HepG2 (cell line): Measurements from ENCODE around the gene KCTD6. TPM values are rescaled to one million over a fixed set of nuclear protein-coding genes. Genes with fewer than 3 reads are reported as not detected.

Source experiments
- ATRX ChIP-seq: sonication (generic); formaldehyde crosslinking; IDR thresholded peaks from 2 replicates; pipeline ENCODE4 v1.4.0; 2020; ENCODE audit warnings: missing genetic modification reagents, borderline replicate concordance
- HCFC1 ChIP-seq: fragments of 150-350 bp; IDR thresholded peaks from 2 replicates; pipeline ENCODE4 v1.6.1; 2014; ENCODE audit warnings: low read depth, low read length
- HIVEP1 ChIP-seq: sonication (generic); formaldehyde crosslinking; IDR thresholded peaks from 2 replicates; pipeline ENCODE4 v1.4.0; 2020; ENCODE audit warnings: mild to moderate bottlenecking, missing genetic modification reagents
- HNRNPL ChIP-seq: fragments of 200-400 bp; formaldehyde crosslinking; IDR thresholded peaks from 2 replicates; pipeline ENCODE4 v1.6.1; 2017; ENCODE audit warnings: mild to moderate bottlenecking, low read depth, low read length
- ISL2 ChIP-seq: sonication (generic); formaldehyde crosslinking; IDR thresholded peaks from 2 replicates; pipeline ENCODE4 v1.5.0; 2020; ENCODE audit warnings: missing genetic modification reagents
- MED8 ChIP-seq: sonication (generic); formaldehyde crosslinking; IDR thresholded peaks from 2 replicates; pipeline ENCODE4 v1.8.1; 2023; ENCODE audit warnings: mild to moderate bottlenecking, missing genetic modification reagents; ENCODE audit not compliant: insufficient replicate concordance
- MYPOP ChIP-seq: sonication (generic); formaldehyde crosslinking; IDR thresholded peaks from 2 replicates; pipeline ENCODE4 v1.8.1; 2023; ENCODE audit warnings: mild to moderate bottlenecking, moderate library complexity, missing genetic modification reagents
- SP1 ChIP-seq, 2 experiments: fragments of 450-650 bp in 1 of 2; sonication (generic) in 1 of 2; formaldehyde crosslinking in 1 of 2; IDR thresholded peaks; 2 replicates each; pipeline versions ENCODE4 v1.4.0 to v1.6.1; 2016 to 2020; ENCODE audit warnings: missing genetic modification reagents in 1 of 2
- TCF7L2 ChIP-seq: IDR thresholded peaks from 2 replicates; pipeline ENCODE4 v1.6.1; 2011; ENCODE audit warnings: mild to moderate bottlenecking, low read depth, low read length, moderate library complexity
- TERF1 ChIP-seq: sonication (generic); formaldehyde crosslinking; IDR thresholded peaks from 2 replicates; pipeline ENCODE4 v1.8.0; 2022; ENCODE audit warnings: mild to moderate bottlenecking, missing genetic modification reagents, moderate library complexity
- THAP11 ChIP-seq: IDR thresholded peaks from 2 replicates; pipeline ENCODE4 v1.6.1; 2016; ENCODE audit warnings: missing biosample characterization, missing genetic modification reagents
- ZFP41 ChIP-seq: sonication (generic); formaldehyde crosslinking; IDR thresholded peaks from 2 replicates; pipeline ENCODE4 v1.4.0; 2020; ENCODE audit warnings: mild to moderate bottlenecking, missing genetic modification reagents, borderline replicate concordance
- ZIK1 ChIP-seq: sonication (generic); formaldehyde crosslinking; IDR thresholded peaks from 2 replicates; pipeline ENCODE4 v1.5.0; 2020; ENCODE audit warnings: mild to moderate bottlenecking, low read depth, missing genetic modification reagents, borderline replicate concordance
- ZMYM4 ChIP-seq: sonication (generic); formaldehyde crosslinking; IDR thresholded peaks from 2 replicates; pipeline ENCODE4 v1.8.1; 2023; ENCODE audit warnings: mild to moderate bottlenecking, missing genetic modification reagents
- ZNF24 ChIP-seq: fragments of 450-650 bp; IDR thresholded peaks from 2 replicates; pipeline ENCODE4 v1.6.1; 2017; ENCODE audit warnings: antibody characterized with exemption, mild to moderate bottlenecking
- ZNF414 ChIP-seq: sonication (generic); formaldehyde crosslinking; IDR thresholded peaks from 2 replicates; pipeline ENCODE4 v1.5.0; 2020; ENCODE audit warnings: missing genetic modification reagents
- ZNF431 ChIP-seq: sonication (generic); formaldehyde crosslinking; IDR thresholded peaks from 2 replicates; pipeline ENCODE4 v1.9.0; 2022; ENCODE audit warnings: missing genetic modification reagents, low read depth, mild to moderate bottlenecking, borderline replicate concordance
- ZNF546 ChIP-seq: sonication (generic); formaldehyde crosslinking; conservative IDR thresholded peaks from 2 replicates; pipeline ENCODE4 v1.8.1; 2023; ENCODE audit warnings: mild to moderate bottlenecking, missing genetic modification reagents
- ZNF644 ChIP-seq: IDR thresholded peaks from 2 replicates; pipeline ENCODE4 v1.6.1; 2016; ENCODE audit warnings: low read depth
- ZNF841 ChIP-seq: sonication (generic); formaldehyde crosslinking; IDR thresholded peaks from 2 replicates; pipeline ENCODE4 v1.8.1; 2023; ENCODE audit warnings: missing genetic modification reagents, borderline replicate concordance
- ZNF850 ChIP-seq: sonication (generic); formaldehyde crosslinking; conservative IDR thresholded peaks from 2 replicates; pipeline ENCODE4 v1.9.0; 2021; ENCODE audit warnings: mild to moderate bottlenecking, missing genetic modification reagents
- polyA plus RNA-seq, 8 experiments: library from polyadenylated mRNA; depleted of rRNA in 3 of 8; stranded (reverse) in 7 of 8; unstranded in 1 of 8; fragments of >200 nt; fragmentation: Illumina TruSeq in 4 of 8; extraction: Trizol in 4 of 8; gene quantifications; 2 replicates each; pipeline versions ENCODE4 v1.2.1 to v1.2.3, GENCODE V29; 2011 to 2016; ENCODE audit warnings: low read depth in 4 of 8, missing spikeins in 1 of 8, mixed read lengths in 1 of 8; ENCODE audit not compliant: insufficient read depth in 1 of 8
- total RNA-seq, 5 experiments: library from RNA; depleted of rRNA; stranded (reverse); fragments of >200 nt; fragmentation: Illumina TruSeq; extraction: Trizol; gene quantifications; 2 replicates each; pipeline ENCODE4 v1.2.3, GENCODE V29; 2016; ENCODE audit warnings: low read depth in 1 of 5
- TF ChIP-seq, protein P1 (sequence below): sonication (generic); formaldehyde crosslinking; IDR thresholded peaks from 2 replicates; pipeline ENCODE4 v1.8.0; 2022; ENCODE audit warnings: missing genetic modification reagents, mild to moderate bottlenecking, borderline replicate concordance
- TF ChIP-seq, protein P2 (sequence below), 2 experiments: IDR thresholded peaks; 2 replicates each; pipeline ENCODE4 v1.6.1; 2011 to 2012; ENCODE audit warnings: low read length in 2 of 2, borderline replicate concordance in 1 of 2, low read depth in 1 of 2, mild to moderate bottlenecking in 1 of 2, moderate library complexity in 1 of 2

KCTD6 gene
- total and polyA plus RNA-seq, 2 of the 13 experiments (the other 11 are each of a cell fraction or from before 2014, with no cell fraction given): 13.4 to 14.2 TPM

DNA sequence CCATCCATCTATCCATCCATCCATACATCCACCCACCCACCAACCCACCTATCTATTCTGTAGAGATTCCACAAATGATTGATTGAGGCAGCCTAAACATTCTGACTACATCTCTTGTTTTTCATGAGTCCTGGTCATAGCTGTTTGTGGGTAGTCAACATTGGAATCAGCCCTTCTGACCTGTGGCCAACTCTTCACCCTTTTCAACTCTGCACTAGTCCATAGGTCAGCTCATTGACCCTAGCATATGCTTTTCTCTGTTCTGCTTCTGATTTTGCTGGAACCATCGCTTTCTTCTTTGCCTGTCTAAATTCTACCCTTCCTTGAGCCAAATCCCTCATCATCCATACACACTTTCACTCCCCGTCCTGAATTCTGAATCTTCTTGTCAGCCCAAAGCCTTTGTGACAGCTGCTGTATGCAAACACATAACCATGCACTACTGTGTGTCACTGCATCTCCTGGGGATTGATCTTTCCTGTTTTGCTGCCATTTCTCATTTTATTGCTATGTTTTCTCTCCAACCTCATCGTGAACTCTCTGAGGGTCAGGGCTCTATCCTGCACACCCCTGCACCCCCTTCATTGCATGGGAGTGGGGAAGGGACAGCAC lies 16.8 kb upstream of the KCTD6 start (continued):
- TF ChIP-seq ZNF414 (no peak), ZMYM4 (CRISPR knock-in tag) (0 out of 2 replicates have a peak, but pooled peaks have one; percentile 13), SP1 (IDR thresholded peaks at IDR 0.05) (no peak), SP1 (CRISPR knock-in tag; IDR thresholded peaks at IDR 0.05) (no peak), HCFC1 (no peak), ZFP41 (CRISPR knock-in tag) (no peak), ATRX (no peak), HNRNPL (no peak), ZIK1 (CRISPR knock-in tag) (no peak), ZNF24 (no peak), ZNF431 (CRISPR knock-in tag) (peak; percentile 30; the same call in 1 of the 2 replicates), ZNF850 (CRISPR knock-in tag) (no peak), HIVEP1 (CRISPR knock-in tag) (no peak), TCF7L2 (no peak), ZNF546 (CRISPR knock-in tag) (no peak), TERF1 (CRISPR knock-in tag) (no peak), ZNF841 (CRISPR knock-in tag) (no peak), MED8 (no peak), ZNF644 (CRISPR knock-in tag) (peak; percentile 59), THAP11 (CRISPR knock-in tag) (peak; percentile 23; the same call in 1 of the 2 replicates), MYPOP (CRISPR knock-in tag) (no peak), ISL2 (no peak)
- TF ChIP-seq, protein P1, sequence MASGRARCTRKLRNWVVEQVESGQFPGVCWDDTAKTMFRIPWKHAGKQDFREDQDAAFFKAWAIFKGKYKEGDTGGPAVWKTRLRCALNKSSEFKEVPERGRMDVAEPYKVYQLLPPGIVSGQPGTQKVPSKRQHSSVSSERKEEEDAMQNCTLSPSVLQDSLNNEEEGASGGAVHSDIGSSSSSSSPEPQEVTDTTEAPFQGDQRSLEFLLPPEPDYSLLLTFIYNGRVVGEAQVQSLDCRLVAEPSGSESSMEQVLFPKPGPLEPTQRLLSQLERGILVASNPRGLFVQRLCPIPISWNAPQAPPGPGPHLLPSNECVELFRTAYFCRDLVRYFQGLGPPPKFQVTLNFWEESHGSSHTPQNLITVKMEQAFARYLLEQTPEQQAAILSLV: no peak
- TF ChIP-seq, protein P2, sequence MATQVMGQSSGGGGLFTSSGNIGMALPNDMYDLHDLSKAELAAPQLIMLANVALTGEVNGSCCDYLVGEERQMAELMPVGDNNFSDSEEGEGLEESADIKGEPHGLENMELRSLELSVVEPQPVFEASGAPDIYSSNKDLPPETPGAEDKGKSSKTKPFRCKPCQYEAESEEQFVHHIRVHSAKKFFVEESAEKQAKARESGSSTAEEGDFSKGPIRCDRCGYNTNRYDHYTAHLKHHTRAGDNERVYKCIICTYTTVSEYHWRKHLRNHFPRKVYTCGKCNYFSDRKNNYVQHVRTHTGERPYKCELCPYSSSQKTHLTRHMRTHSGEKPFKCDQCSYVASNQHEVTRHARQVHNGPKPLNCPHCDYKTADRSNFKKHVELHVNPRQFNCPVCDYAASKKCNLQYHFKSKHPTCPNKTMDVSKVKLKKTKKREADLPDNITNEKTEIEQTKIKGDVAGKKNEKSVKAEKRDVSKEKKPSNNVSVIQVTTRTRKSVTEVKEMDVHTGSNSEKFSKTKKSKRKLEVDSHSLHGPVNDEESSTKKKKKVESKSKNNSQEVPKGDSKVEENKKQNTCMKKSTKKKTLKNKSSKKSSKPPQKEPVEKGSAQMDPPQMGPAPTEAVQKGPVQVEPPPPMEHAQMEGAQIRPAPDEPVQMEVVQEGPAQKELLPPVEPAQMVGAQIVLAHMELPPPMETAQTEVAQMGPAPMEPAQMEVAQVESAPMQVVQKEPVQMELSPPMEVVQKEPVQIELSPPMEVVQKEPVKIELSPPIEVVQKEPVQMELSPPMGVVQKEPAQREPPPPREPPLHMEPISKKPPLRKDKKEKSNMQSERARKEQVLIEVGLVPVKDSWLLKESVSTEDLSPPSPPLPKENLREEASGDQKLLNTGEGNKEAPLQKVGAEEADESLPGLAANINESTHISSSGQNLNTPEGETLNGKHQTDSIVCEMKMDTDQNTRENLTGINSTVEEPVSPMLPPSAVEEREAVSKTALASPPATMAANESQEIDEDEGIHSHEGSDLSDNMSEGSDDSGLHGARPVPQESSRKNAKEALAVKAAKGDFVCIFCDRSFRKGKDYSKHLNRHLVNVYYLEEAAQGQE (IDR thresholded peaks at IDR 0.05; ENCODE audit: borderline replicate concordance in 1 of 2, low read depth in 1 of 2, low read length in 2 of 2): no peak
